RCC 7860 (cell line): Measurements from ENCODE around the gene C12orf42.
"Not testable (repeated sequence)": the region's sequence is repeated elsewhere in the genome, so short reads cannot be mapped to it uniquely, and the experiment has no call there.

Experiments used
- DNase-seq: peaks from one replicate; pipeline ENCODE4 v3.0.0-alpha.2; 2015; ENCODE audit warnings: low spot score
- FAIRE-seq: peaks from 2 replicates; lab custom pipeline; 2012; peaks lifted over from hg19 to GRCh38; lab: Jason Lieb, UNC

The C12orf42 gene

GRCh38 chr12:103425674-103426073 is 70.1 kb downstream of the C12orf42 start:
- not testable (repeated sequence) for FAIRE-seq, DNase-seq

- FAIRE-seq, DNase-seq: not testable (repeated sequence)
Measured at GRCh38 chr12:103424849-103425586, 70.8 kb downstream of the C12orf42 start.

- no peak for FAIRE-seq
- DNase-seq = no peak
Measured at GRCh38 chr12:103423516-103423910, 72.3 kb downstream of the C12orf42 start.

GRCh38 chr12:103422746-103423515 is 72.8 kb downstream of the C12orf42 start:
- DNase-seq = no peak

GRCh38 chr12:103422328-103422727 is 73.4 kb downstream of the C12orf42 start:
- DNase-seq (no peak), FAIRE-seq (no peak)

More at GRCh38 chr12:103422746-103423515, 72.8 kb downstream of the C12orf42 start:
- no peak for FAIRE-seq

GRCh38 chr12:103421402-103421801 is 74.4 kb downstream of the C12orf42 start:
- no peak for FAIRE-seq
- no peak for DNase-seq

GRCh38 chr12:103415681-103416080 is 80.1 kb downstream of the C12orf42 start:
- FAIRE-seq (no peak), DNase-seq (no peak)

- FAIRE-seq (peak; percentile 18), DNase-seq (peak; percentile 49)
Measured at GRCh38 chr12:103401421-103401820, 94.3 kb downstream of the C12orf42 start.

GRCh38 chr12:103399986-103400385 is 95.8 kb downstream of the C12orf42 start:
- DNase-seq = no peak
- FAIRE-seq = no peak

- FAIRE-seq (no peak), DNase-seq (no peak)
Measured at GRCh38 chr12:103397536-103397935, 98.2 kb downstream of the C12orf42 start.

- no peak for DNase-seq
- FAIRE-seq = no peak
Measured at GRCh38 chr12:103392722-103393121, 103.0 kb downstream of the C12orf42 start.

GRCh38 chr12:103391103-103391502 is 104.7 kb downstream of the C12orf42 start:
- no peak for DNase-seq
- no peak for FAIRE-seq

GRCh38 chr12:103387385-103387784 is 108.4 kb downstream of the C12orf42 start:
- no peak for FAIRE-seq
- no peak for DNase-seq

GRCh38 chr12:103386451-103386850 is 109.3 kb downstream of the C12orf42 start:
- FAIRE-seq (no peak), DNase-seq (no peak)

GRCh38 chr12:103382736-103383346 is 112.9 kb downstream of the C12orf42 start:
- FAIRE-seq = no peak

GRCh38 chr12:103382119-103382518 is 113.6 kb downstream of the C12orf42 start:
- FAIRE-seq (no peak), DNase-seq (no peak)

More at GRCh38 chr12:103382736-103383346, 112.9 kb downstream of the C12orf42 start:
- DNase-seq = no peak

GRCh38 chr12:103379670-103380069 is 116.1 kb downstream of the C12orf42 start:
- DNase-seq = no peak
- FAIRE-seq = no peak

GRCh38 chr12:103373088-103373523 is 122.7 kb downstream of the C12orf42 start:
- FAIRE-seq (no peak), DNase-seq (no peak)

- DNase-seq (no peak), FAIRE-seq (no peak)
Measured at GRCh38 chr12:103369929-103370328, 125.8 kb downstream of the C12orf42 start.

GRCh38 chr12:103368167-103368566 is 127.6 kb downstream of the C12orf42 start:
- no peak for FAIRE-seq

GRCh38 chr12:103354403-103354802 is 141.4 kb downstream of the C12orf42 start:
- no peak for DNase-seq
- no peak for FAIRE-seq

More at GRCh38 chr12:103368167-103368566, 127.6 kb downstream of the C12orf42 start:
- no peak for DNase-seq
